Keratinocyte (primary cell): ENCODE measurements around the gene ZNF177.

Source experiments
- CTCF ChIP-seq, 3 experiments: IDR thresholded peaks in 1 of 3; conservative IDR thresholded peaks in 1 of 3; optimal IDR thresholded peaks in 1 of 3; 2 replicates in 2 of 3; 3 replicates in 1 of 3; pipeline versions ENCODE3 to v1.5.1; 2011; ENCODE audit warnings: low read length in 3 of 3, mild to moderate bottlenecking in 3 of 3, moderate library complexity in 2 of 3, control low read depth in 1 of 3, inconsistent platforms in 1 of 3; ENCODE audit not compliant: insufficient read depth in 2 of 3; ENCODE audit errors: extremely low read depth in 1 of 3
- EZH2 ChIP-seq: IDR thresholded peaks from one replicate; pipeline ENCODE4 v1.6.1; 2012; ENCODE audit warnings: inconsistent platforms, mild to moderate bottlenecking, low read length, moderate library complexity

DNA sequence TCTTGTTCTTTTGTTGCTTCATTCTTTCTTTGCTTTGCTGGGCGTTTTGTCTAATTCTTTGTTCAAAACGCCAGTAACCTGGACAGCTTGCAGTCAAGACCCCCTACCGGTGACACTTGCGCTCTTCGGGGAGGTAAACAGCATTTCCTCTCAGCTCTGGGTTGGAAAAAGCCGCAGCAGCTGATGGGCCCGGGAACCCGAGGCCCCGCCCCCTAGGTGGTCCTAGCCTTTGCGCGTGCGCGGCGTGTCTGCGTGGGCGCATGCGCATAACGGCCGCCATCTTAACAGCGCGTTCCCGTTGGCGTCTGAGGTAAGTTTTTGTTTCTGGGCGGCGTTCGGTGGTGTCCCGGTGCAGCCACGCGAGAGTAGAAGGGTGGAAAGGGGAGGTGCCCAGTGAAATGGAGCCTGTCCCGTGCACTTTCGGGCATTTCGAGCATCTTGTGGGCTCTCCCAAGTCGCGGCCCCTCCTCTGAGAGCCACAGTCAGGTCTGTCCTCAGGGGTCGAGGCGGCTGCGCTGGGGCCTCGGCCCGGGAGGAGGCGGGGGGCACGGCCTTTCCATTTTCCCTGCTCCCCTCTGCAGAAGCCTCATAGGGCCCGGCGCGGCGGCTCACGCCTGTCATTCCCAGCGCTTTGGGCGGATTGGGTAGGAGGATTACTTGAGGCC lies 38.8 kb upstream of the ZNF177 start, which contains the start of gene ZNF559:
- TF ChIP-seq CTCF (optimal IDR thresholded peaks at IDR 0.05 in 1 of 3, IDR thresholded peaks at IDR 0.05 in 1 of 3, conservative IDR thresholded peaks at IDR 0.05 in 1 of 3; ENCODE audit: extremely low read depth in 1 of 3, insufficient read depth in 2 of 3, low read length in 3 of 3) (peak in 2 of 3 experiments; percentile 30 to 32), EZH2 (no peak)
